HCT116 (cell line): ENCODE data around the gene PCBP3.

Experiments used
- ATF3 ChIP-seq: IDR thresholded peaks from 2 replicates; pipeline ENCODE4 v1.6.1; 2012
- CEBPB ChIP-seq: IDR thresholded peaks from 2 replicates; pipeline ENCODE4 v1.6.1; 2012; ENCODE audit warnings: low read depth
- CTCF ChIP-seq, 3 experiments: fragments of 200-600 bp in 1 of 3; sonication (generic) in 1 of 3; IDR thresholded peaks in 2 of 3; conservative IDR thresholded peaks in 1 of 3; 2 replicates each; pipeline ENCODE4 v1.5.1; 2012 to 2017; ENCODE audit warnings: low read depth in 2 of 3, low read length in 2 of 3, antibody characterized with exemption in 1 of 3, borderline replicate concordance in 1 of 3, control low read depth in 1 of 3, mild to moderate bottlenecking in 1 of 3, mixed read lengths in 1 of 3, mixed run types in 1 of 3, moderate library complexity in 1 of 3; ENCODE audit not compliant: insufficient read depth in 1 of 3
- EZH2 ChIP-seq: fragments of 200-600 bp; sonication (generic); IDR thresholded peaks from 2 replicates; pipeline ENCODE4 v1.6.1; 2017; ENCODE audit warnings: antibody characterized with exemption, mixed run types
- EZH2phosphoT487 ChIP-seq: fragments of 200-600 bp; IDR thresholded peaks from 2 replicates; pipeline ENCODE4 v1.6.1; 2018; ENCODE audit warnings: antibody characterized with exemption, borderline replicate concordance
- MAX ChIP-seq: IDR thresholded peaks from 2 replicates; pipeline ENCODE4 v1.6.1; 2012
- POLR2A ChIP-seq: IDR thresholded peaks from 2 replicates; pipeline ENCODE4 v1.7.0; 2011; ENCODE audit warnings: borderline replicate concordance; ENCODE audit not compliant: insufficient read depth, insufficient read length; ENCODE audit errors: extremely low read depth
- POLR2AphosphoS5 ChIP-seq: IDR thresholded peaks from 2 replicates; pipeline ENCODE4 v1.6.1; 2011; ENCODE audit warnings: mild to moderate bottlenecking, low read depth, low read length, moderate library complexity
- RAD21 ChIP-seq: IDR thresholded peaks from 2 replicates; pipeline ENCODE4 v1.6.1; 2012; ENCODE audit warnings: low read depth, mild to moderate bottlenecking
- REST ChIP-seq: IDR thresholded peaks from 2 replicates; pipeline ENCODE4 v1.6.1; 2012; ENCODE audit warnings: low read depth
- SIN3A ChIP-seq: IDR thresholded peaks from 2 replicates; pipeline ENCODE4 v1.6.1; 2012; ENCODE audit warnings: low read depth
- SP1 ChIP-seq: IDR thresholded peaks from 2 replicates; pipeline ENCODE4 v1.6.1; 2012; ENCODE audit warnings: low read depth
- ZBTB33 ChIP-seq: IDR thresholded peaks from 2 replicates; pipeline ENCODE4 v1.6.1; 2011; ENCODE audit warnings: mild to moderate bottlenecking, low read length, moderate library complexity; ENCODE audit not compliant: insufficient replicate concordance; ENCODE audit errors: extremely low read depth

GRCh38 chr21:45700461-45700860 is 56.9 kb downstream of the PCBP3 start:
- TF ChIP-seq CTCF (IDR thresholded peaks at IDR 0.05 in 2 of 3, conservative IDR thresholded peaks at IDR 0.05 in 1 of 3; ENCODE audit: borderline replicate concordance in 1 of 3, insufficient read depth in 1 of 3, low read depth in 2 of 3, low read length in 2 of 3), result no peak
- no peak for TF ChIP-seq CEBPB
- TF ChIP-seq POLR2A, result no peak
- TF ChIP-seq SP1, result no peak
- TF ChIP-seq REST, result no peak
- TF ChIP-seq MAX, result no peak
- TF ChIP-seq POLR2AphosphoS5, result no peak
- no peak for TF ChIP-seq ATF3
- no peak for TF ChIP-seq EZH2
- no peak for TF ChIP-seq EZH2phosphoT487
- TF ChIP-seq SIN3A, result no peak
- TF ChIP-seq ZBTB33, result no peak
- TF ChIP-seq RAD21, result no peak
